ENCODE results near the gene GEMIN7. TPM values are rescaled to one million over a fixed set of nuclear protein-coding genes. Genes with fewer than 3 reads are reported as not detected.

GEMIN7 gene, protein sequence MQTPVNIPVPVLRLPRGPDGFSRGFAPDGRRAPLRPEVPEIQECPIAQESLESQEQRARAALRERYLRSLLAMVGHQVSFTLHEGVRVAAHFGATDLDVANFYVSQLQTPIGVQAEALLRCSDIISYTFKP
- polyA plus RNA-seq (2013, experiment 1 of 2) = 31.9 TPM
- polyA plus RNA-seq (2013, experiment 2 of 2) = 35.0 TPM

DNA sequence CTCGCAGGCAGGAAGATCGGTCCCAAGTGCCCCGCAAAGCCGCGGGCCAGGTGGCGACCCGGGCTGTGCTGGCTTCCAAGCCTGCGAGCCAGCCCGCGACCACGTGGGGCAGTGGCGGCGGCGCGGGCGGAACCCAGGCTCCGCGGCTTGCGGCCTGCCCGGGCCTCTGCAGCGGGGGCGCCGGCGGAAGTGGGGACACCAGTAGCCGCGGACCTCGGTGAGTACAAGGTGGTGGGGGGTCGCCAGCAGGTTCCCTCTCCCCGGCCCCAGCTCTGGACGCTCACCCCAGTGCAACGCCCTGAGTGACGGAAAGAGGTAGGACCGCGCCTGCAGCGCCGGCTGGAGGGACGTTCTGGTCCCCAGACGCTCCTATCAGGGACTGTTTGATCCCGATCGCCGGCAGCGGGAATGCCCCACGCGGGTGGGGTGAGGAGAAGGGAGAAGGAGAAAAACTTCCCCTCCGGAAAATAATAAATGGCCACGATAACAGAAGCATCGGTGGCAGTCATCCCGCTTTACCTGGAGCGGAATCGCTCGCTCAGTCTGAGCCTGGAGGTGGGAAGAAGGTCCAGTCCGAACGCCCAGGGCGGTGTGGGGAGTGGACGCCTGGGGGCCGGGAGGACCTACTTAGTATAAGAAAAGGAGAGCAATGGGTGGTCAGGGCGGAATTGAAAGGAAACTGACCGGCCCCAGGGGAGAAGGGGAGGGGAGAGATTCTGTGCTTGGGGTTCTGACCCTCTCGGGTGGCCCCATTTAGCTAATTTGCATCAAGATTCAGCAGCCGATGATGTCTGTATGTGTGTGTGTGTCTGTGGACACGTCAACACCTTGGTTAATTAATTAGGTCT is at the start of gene GEMIN7:
Gene GEMIN7, plus strand, starts transcription at position 198 of the 848 bp plus-strand sequence. CDS start 10,855 bp downstream, outside the sequence.
- peak within 1 kb of the TSS; percentile 93 for H3K4me3 ChIP-seq (ENCODE audit: low read length)
- WGBS (ENCODE audit: extremely low coverage, insufficient coverage, low lambda C conversion rate) = no CpG with 5 or more reads among the region's 61 CpGs

DNA sequence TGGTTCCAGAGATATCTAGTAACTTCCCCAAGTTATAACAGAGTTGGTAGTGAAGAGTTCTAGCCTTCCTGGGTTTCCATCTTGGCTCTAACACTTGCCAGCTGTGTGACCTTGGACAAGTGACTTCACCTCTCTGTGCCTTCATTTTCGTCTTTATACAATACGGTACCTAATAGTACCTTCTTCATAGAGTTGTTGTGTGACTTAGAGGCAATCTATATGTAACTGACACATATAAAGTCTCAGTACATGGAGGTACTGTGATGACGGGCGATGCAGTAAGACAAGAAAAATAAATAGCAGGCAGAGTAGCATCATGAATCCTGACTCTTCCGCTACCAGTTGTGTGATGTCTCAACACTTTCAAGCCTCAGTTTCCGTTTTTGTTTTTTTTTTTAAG is 48.2 kb upstream of the GEMIN7 start:
- H3K27me3 ChIP-seq (ENCODE audit: insufficient read depth, low read length, poor library complexity) = no peaks in the 10 kb centered on the region
- no peak overlapping the region for H2BK15ac ChIP-seq (replicated peaks; ENCODE audit: low read depth)
- H4K8ac ChIP-seq (ENCODE audit: low read depth, low read length) = no peak overlapping the region
- no peaks in the 10 kb centered on the region for H3K79me1 ChIP-seq (ENCODE audit: low read length)
- H3K23ac ChIP-seq (ENCODE audit: low read length) = no peak overlapping the region
- no peaks in the 10 kb centered on the region for H3K4me1 ChIP-seq (ENCODE audit: control insufficient read depth, low read depth, low read length)
- H3K4me2 ChIP-seq (ENCODE audit: low read length) = no peak overlapping the region
- H2BK120ac ChIP-seq (ENCODE audit: low read depth, low read length) = no peak overlapping the region
- H2BK5ac ChIP-seq (ENCODE audit: low read length) = no peak overlapping the region
- no peak overlapping the region for H3K27ac ChIP-seq (ENCODE audit: low read depth, low read length)
- no CpG with 5 or more reads among the region's 6 CpGs for WGBS (ENCODE audit: extremely low coverage, insufficient coverage, low lambda C conversion rate)
- H3K18ac ChIP-seq (ENCODE audit: low read length) = no peak overlapping the region
- H3K4ac ChIP-seq (ENCODE audit: low read depth, low read length) = no peak overlapping the region
- no peak overlapping the region for H3K56ac ChIP-seq (ENCODE audit: low read length)
- H3K9ac ChIP-seq (ENCODE audit: low read length) = no peak overlapping the region
- no peaks in the 10 kb centered on the region for H3K36me3 ChIP-seq (ENCODE audit: control insufficient read depth, insufficient read depth, low read length)
- H4K5ac ChIP-seq (ENCODE audit: low read length) = no peak overlapping the region
- no peaks in the 10 kb centered on the region for H3K79me2 ChIP-seq (ENCODE audit: control insufficient read depth, insufficient read depth, low read length)
- no peak overlapping the region for H3K4me3 ChIP-seq (ENCODE audit: low read length)
- no peak for DNase-seq
- H2AK5ac ChIP-seq (ENCODE audit: low read length) = no peak overlapping the region

More for the DNA sequence above, at the start of gene GEMIN7:
- no peak within 1 kb of the TSS for H3K23ac ChIP-seq (ENCODE audit: low read length)
- peaks cover 9% of the 10 kb centered on the region for H3K79me1 ChIP-seq (ENCODE audit: low read length)
- H2BK15ac ChIP-seq (replicated peaks; ENCODE audit: low read depth) = no peak within 1 kb of the TSS
- peak within 1 kb of the TSS; percentile 98 for H3K56ac ChIP-seq (ENCODE audit: low read length)
- peak within 1 kb of the TSS; percentile 82 for H3K18ac ChIP-seq (ENCODE audit: low read length)
- H3K9ac ChIP-seq (ENCODE audit: low read length) = peak within 1 kb of the TSS; percentile 98
- peak within 1 kb of the TSS; percentile 19 for H2BK120ac ChIP-seq (ENCODE audit: low read depth, low read length)
- peak within 1 kb of the TSS; percentile 84 for H2BK5ac ChIP-seq (ENCODE audit: low read length)
- peaks cover 4% of the 10 kb centered on the region for H3K36me3 ChIP-seq (ENCODE audit: control insufficient read depth, insufficient read depth, low read length)
- peaks cover 8% of the 10 kb centered on the region for H3K4me1 ChIP-seq (ENCODE audit: control insufficient read depth, low read depth, low read length)
- H4K8ac ChIP-seq (ENCODE audit: low read depth, low read length) = no peak within 1 kb of the TSS
- peaks cover 29% of the 10 kb centered on the region for H3K79me2 ChIP-seq (ENCODE audit: control insufficient read depth, insufficient read depth, low read length)
- no peak within 1 kb of the TSS for H4K5ac ChIP-seq (ENCODE audit: low read length)
- DNase-seq = peak; percentile 90
- H3K27ac ChIP-seq (ENCODE audit: low read depth, low read length) = peak within 1 kb of the TSS; percentile 88
- H3K4me2 ChIP-seq (ENCODE audit: low read length) = peak within 1 kb of the TSS; percentile 87
- peak within 1 kb of the TSS; percentile 58 for H2AK5ac ChIP-seq (ENCODE audit: low read length)
- H3K27me3 ChIP-seq (ENCODE audit: insufficient read depth, low read length, poor library complexity) = no peaks in the 10 kb centered on the region
- H3K4ac ChIP-seq (ENCODE audit: low read depth, low read length) = peak within 1 kb of the TSS; percentile 97

- Histone ChIP-seq H2BK120ac (ENCODE audit: low read depth, low read length) (no peak overlapping the region), H3K27me3 (ENCODE audit: insufficient read depth, low read length, poor library complexity) (no peaks in the 10 kb centered on the region)
- no peak for DNase-seq
These were observed 46.6 kb upstream of the GEMIN7 start for GRCh38 chr19:45032421-45032820.

DNA sequence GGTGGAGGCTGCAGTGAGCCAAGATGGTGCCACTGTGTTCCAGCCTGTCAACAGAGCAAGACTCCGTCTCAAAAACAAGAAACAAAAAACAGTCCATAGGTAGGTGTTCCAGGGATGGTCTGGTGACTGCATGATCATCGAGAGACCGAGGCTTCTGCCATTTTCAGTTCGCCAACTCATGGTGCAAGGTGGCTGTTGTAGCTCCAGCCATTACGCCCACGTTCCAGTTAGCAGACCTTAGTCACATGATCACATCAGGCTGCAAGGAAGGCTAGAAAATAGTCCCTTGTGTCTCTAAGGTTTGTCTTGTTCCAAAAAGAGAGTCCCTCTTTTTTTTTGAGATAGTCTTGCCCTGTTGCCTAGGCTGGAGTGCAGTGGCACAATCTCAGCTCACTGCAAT is 43.3 kb upstream of the GEMIN7 start:
- H2BK5ac ChIP-seq (ENCODE audit: low read length) = no peak overlapping the region
- H3K9ac ChIP-seq (ENCODE audit: low read length) = no peak overlapping the region
- H2BK120ac ChIP-seq (ENCODE audit: low read depth, low read length) = no peak overlapping the region
- no peak overlapping the region for H3K56ac ChIP-seq (ENCODE audit: low read length)
- H3K4me1 ChIP-seq (ENCODE audit: control insufficient read depth, low read depth, low read length) = no peaks in the 10 kb centered on the region
- H3K18ac ChIP-seq (ENCODE audit: low read length) = no peak overlapping the region
- H3K36me3 ChIP-seq (ENCODE audit: control insufficient read depth, insufficient read depth, low read length) = no peaks in the 10 kb centered on the region
- no peaks in the 10 kb centered on the region for H3K27me3 ChIP-seq (ENCODE audit: insufficient read depth, low read length, poor library complexity)
- DNase-seq = no peak
- no peak overlapping the region for H2AK5ac ChIP-seq (ENCODE audit: low read length)
- H3K23ac ChIP-seq (ENCODE audit: low read length) = no peak overlapping the region
- no CpG with 5 or more reads among the region's 6 CpGs for WGBS (ENCODE audit: extremely low coverage, insufficient coverage, low lambda C conversion rate)
- H4K8ac ChIP-seq (ENCODE audit: low read depth, low read length) = no peak overlapping the region
- H3K4me3 ChIP-seq (ENCODE audit: low read length) = no peak overlapping the region
- H3K79me2 ChIP-seq (ENCODE audit: control insufficient read depth, insufficient read depth, low read length) = peaks cover 12% of the 10 kb centered on the region
- H3K79me1 ChIP-seq (ENCODE audit: low read length) = peaks cover 7% of the 10 kb centered on the region
- H3K4ac ChIP-seq (ENCODE audit: low read depth, low read length) = no peak overlapping the region
- no peak overlapping the region for H2BK15ac ChIP-seq (replicated peaks; ENCODE audit: low read depth)
- no peak overlapping the region for H4K5ac ChIP-seq (ENCODE audit: low read length)
- H3K4me2 ChIP-seq (ENCODE audit: low read length) = no peak overlapping the region
- H3K27ac ChIP-seq (ENCODE audit: low read depth, low read length) = no peak overlapping the region

More at GRCh38 chr19:45032421-45032820, 46.6 kb upstream of the GEMIN7 start:
- H3K36me3 ChIP-seq (ENCODE audit: control insufficient read depth, insufficient read depth, low read length) = no peaks in the 10 kb centered on the region
- no peak overlapping the region for H3K23ac ChIP-seq (ENCODE audit: low read length)
- H3K27ac ChIP-seq (ENCODE audit: low read depth, low read length) = no peak overlapping the region
- no CpG with 5 or more reads among the region's 18 CpGs for WGBS (ENCODE audit: extremely low coverage, insufficient coverage, low lambda C conversion rate)
- H4K5ac ChIP-seq (ENCODE audit: low read length) = no peak overlapping the region
- H3K18ac ChIP-seq (ENCODE audit: low read length) = no peak overlapping the region
- no peak overlapping the region for H3K9ac ChIP-seq (ENCODE audit: low read length)
- no peaks in the 10 kb centered on the region for H3K79me1 ChIP-seq (ENCODE audit: low read length)
- no peak overlapping the region for H2AK5ac ChIP-seq (ENCODE audit: low read length)
- H2BK15ac ChIP-seq (replicated peaks; ENCODE audit: low read depth) = no peak overlapping the region
- H3K4me1 ChIP-seq (ENCODE audit: control insufficient read depth, low read depth, low read length) = no peaks in the 10 kb centered on the region
- H3K4ac ChIP-seq (ENCODE audit: low read depth, low read length) = no peak overlapping the region
- H3K4me2 ChIP-seq (ENCODE audit: low read length) = no peak overlapping the region
- H4K8ac ChIP-seq (ENCODE audit: low read depth, low read length) = no peak overlapping the region
- no peaks in the 10 kb centered on the region for H3K79me2 ChIP-seq (ENCODE audit: control insufficient read depth, insufficient read depth, low read length)
- no peak overlapping the region for H2BK5ac ChIP-seq (ENCODE audit: low read length)
- H3K56ac ChIP-seq (ENCODE audit: low read length) = no peak overlapping the region
- no peak overlapping the region for H3K4me3 ChIP-seq (ENCODE audit: low read length)

- Histone ChIP-seq H3K4me1 (ENCODE audit: control insufficient read depth, low read depth, low read length) (no peaks in the 10 kb centered on the region), H3K27me3 (ENCODE audit: insufficient read depth, low read length, poor library complexity) (no peaks in the 10 kb centered on the region), H3K79me2 (ENCODE audit: control insufficient read depth, insufficient read depth, low read length) (peaks cover 18% of the 10 kb centered on the region), H3K79me1 (ENCODE audit: low read length) (peaks cover 14% of the 10 kb centered on the region), H3K27ac (ENCODE audit: low read depth, low read length) (no peak overlapping the region), H3K56ac (ENCODE audit: low read length) (no peak overlapping the region), H3K18ac (ENCODE audit: low read length) (no peak overlapping the region), H2BK120ac (ENCODE audit: low read depth, low read length) (no peak overlapping the region), H4K5ac (ENCODE audit: low read length) (no peak overlapping the region), H2BK5ac (ENCODE audit: low read length) (no peak overlapping the region), H2BK15ac (replicated peaks; ENCODE audit: low read depth) (no peak overlapping the region), H2AK5ac (ENCODE audit: low read length) (no peak overlapping the region), H3K4me2 (ENCODE audit: low read length) (no peak overlapping the region), H3K4me3 (ENCODE audit: low read length) (no peak overlapping the region), H3K23ac (ENCODE audit: low read length) (no peak overlapping the region), H3K36me3 (ENCODE audit: control insufficient read depth, insufficient read depth, low read length) (no peaks in the 10 kb centered on the region), H4K8ac (ENCODE audit: low read depth, low read length) (no peak overlapping the region), H3K4ac (ENCODE audit: low read depth, low read length) (no peak overlapping the region), H3K9ac (ENCODE audit: low read length) (no peak overlapping the region)
- WGBS (ENCODE audit: extremely low coverage, insufficient coverage, low lambda C conversion rate) = no CpG with 5 or more reads among the region's 37 CpGs
- DNase-seq = no peak
These were observed 41.5 kb upstream of the GEMIN7 start for GRCh38 chr19:45037393-45038169.

Measured in mesendoderm (in vitro differentiated cells).